Measurements from ENCODE around the gene PGAP6. TPM values are rescaled to one million over a fixed set of nuclear protein-coding genes. Genes with fewer than 3 reads are reported as not detected.

PGAP6 gene
- total RNA-seq, 4 donors from 2014 or later: 19.9 to 47.6 (median 24.3) TPM

- H3K36me3 ChIP-seq: peaks cover 0 to 12% of the 10 kb centered on the region in 2 donors
- ATAC-seq: peak; percentile 46
- peaks cover 0 to 48% (median 9%) of the 10 kb centered on the region in 3 donors for H3K4me1 ChIP-seq
- 3 to 4% methylated on average over 12 to 15 of the region's 22 CpGs for WGBS, 2 donors (ENCODE audit: low coverage in 1 of 2)
- H3K27ac ChIP-seq: peak overlapping the region; percentile 64 to 94 (median 92)
- TF ChIP-seq EP300 (IDR thresholded peaks at IDR 0.05): no peak
- TF ChIP-seq CTCF (IDR thresholded peaks at IDR 0.05): peak in 1 of 4 experiments; percentile 5
- no peaks in the 10 kb centered on the region for H3K27me3 ChIP-seq
- H3K9me3 ChIP-seq: no peaks in the 10 kb centered on the region
- peak overlapping the region; percentile 51 to 83 for H3K4me3 ChIP-seq
Measured at GRCh38 chr16:396605-397004, 14.8 kb upstream of the PGAP6 start.

GRCh38 chr16:396199-396598 lies 14.4 kb upstream of the PGAP6 start:
- Histone ChIP-seq H3K27me3 (no peaks in the 10 kb centered on the region), H3K9me3 (no peaks in the 10 kb centered on the region), H3K4me3 (peak overlapping the region in 1 of 2 donors; percentile 83), H3K36me3 (peaks cover 0 to 12% of the 10 kb centered on the region in 2 donors), H3K27ac (peak overlapping the region; percentile 64 to 94 (median 92)), H3K4me1 (peaks cover 0 to 47% (median 9%) of the 10 kb centered on the region in 3 donors)
- WGBS, 2 donors (ENCODE audit: low coverage in 1 of 2): 15 to 17% methylated on average over 3 of the region's 3 CpGs
- TF ChIP-seq POLR2A (IDR thresholded peaks at IDR 0.05): no peak
- no peak for TF ChIP-seq POLR2AphosphoS5 (IDR thresholded peaks at IDR 0.05)
- no peak for TF ChIP-seq EP300 (IDR thresholded peaks at IDR 0.05)
- ATAC-seq: no peak

- WGBS, 2 donors (ENCODE audit: low coverage in 1 of 2): 94 to 100% methylated on average over 2 to 7 of the region's 7 CpGs
- ATAC-seq: no peak
- Histone ChIP-seq H3K9me3 (no peaks in the 10 kb centered on the region), H3K27me3 (no peaks in the 10 kb centered on the region), H3K27ac (no peak overlapping the region), H3K4me1 (peaks cover 0 to 27% (median 0%) of the 10 kb centered on the region in 3 donors), H3K36me3 (no peaks in the 10 kb centered on the region), H3K4me3 (no peak overlapping the region)
- TF ChIP-seq EP300 (IDR thresholded peaks at IDR 0.05) (no peak), POLR2AphosphoS5 (IDR thresholded peaks at IDR 0.05) (no peak), POLR2A (IDR thresholded peaks at IDR 0.05) (no peak), CTCF (IDR thresholded peaks at IDR 0.05) (no peak)
Measured at GRCh38 chr16:392450-393030, 10.8 kb upstream of the PGAP6 start.

GRCh38 chr16:391885-392335 lies 10.1 kb upstream of the PGAP6 start:
- WGBS, 2 donors (ENCODE audit: low coverage in 1 of 2): 80% methylated on average over 1 of the region's 7 CpGs; no CpG with 5 or more reads in 1 of the 2 donors
- no peak for TF ChIP-seq POLR2AphosphoS5 (IDR thresholded peaks at IDR 0.05)
- no peak for TF ChIP-seq EP300 (IDR thresholded peaks at IDR 0.05)
- no peak for TF ChIP-seq POLR2A (IDR thresholded peaks at IDR 0.05)
- TF ChIP-seq CTCF (IDR thresholded peaks at IDR 0.05): peak in 3 of 4 experiments; percentile 64 to 76 (median 69)
- no peaks in the 10 kb centered on the region for H3K9me3 ChIP-seq
- peak; percentile 54 for ATAC-seq
- peaks cover 0 to 34% (median 0%) of the 10 kb centered on the region in 3 donors for H3K4me1 ChIP-seq
- no peaks in the 10 kb centered on the region for H3K27me3 ChIP-seq
- H3K27ac ChIP-seq: no peak overlapping the region
- no peaks in the 10 kb centered on the region for H3K36me3 ChIP-seq
- H3K4me3 ChIP-seq: no peak overlapping the region

GRCh38 chr16:389352-389751 lies 7.6 kb upstream of the PGAP6 start:
- 83% methylated on average over 1 of the region's 10 CpGs; no CpG with 5 or more reads in 1 of the 2 donors for WGBS, 2 donors (ENCODE audit: low coverage in 1 of 2)
- Histone ChIP-seq H3K36me3 (no peaks in the 10 kb centered on the region), H3K9me3 (no peaks in the 10 kb centered on the region), H3K4me1 (peaks cover 0 to 33% (median 0%) of the 10 kb centered on the region in 3 donors), H3K27me3 (no peaks in the 10 kb centered on the region), H3K27ac (no peak overlapping the region), H3K4me3 (no peak overlapping the region)
- ATAC-seq: no peak
- TF ChIP-seq CTCF (IDR thresholded peaks at IDR 0.05) (no peak), EP300 (IDR thresholded peaks at IDR 0.05) (no peak), POLR2A (IDR thresholded peaks at IDR 0.05) (no peak), POLR2AphosphoS5 (IDR thresholded peaks at IDR 0.05) (no peak)
